Naive thymus-derived CD8-positive, alpha-beta T cell (primary cell): ENCODE data around the gene FLRT1. TPM values are rescaled to one million over a fixed set of nuclear protein-coding genes. Genes with fewer than 3 reads are reported as not detected.

Source experiments
- ATAC-seq, 2 donors: fragments of 150-1000 bp; cut with Tn5 transposase in 1 of 2; sonication (Bioruptor Pico), chemical (Tn5 transposase) in 1 of 2; 1 replicate in 1 of 2; 2 replicates in 1 of 2; pipeline ENCODE4 v1.10.0; 2021; ENCODE audit warnings: mild to moderate bottlenecking in 2 of 2, moderate library complexity in 2 of 2
- POLR2A ChIA-PET: fragments of 350-600 bp; sonication (Branson Sonifier 250); formaldehyde crosslinking; loops from one replicate; lab custom pipeline; 2021; ENCODE audit warnings: antibody characterized with exemption; lab: Charles Lee
- DNase-seq, 10 donors: peaks; one replicate each; pipeline versions ENCODE4 v3.0.0 to v3.0.0-alpha.2; 2020 to 2022
- H3K27ac Mint-ChIP-seq, 10 donors: one replicate each; pipeline ENCODE4 v1.8.0; 2020 to 2022; ENCODE audit warnings: mild to moderate bottlenecking in 10 of 10, mixed read lengths in 10 of 10, moderate library complexity in 4 of 10, inconsistent platforms in 1 of 10
- H3K27me3 Mint-ChIP-seq, 5 donors: one replicate each; pipeline ENCODE4 v1.8.0; 2021 to 2022; ENCODE audit warnings: mixed read lengths in 5 of 5
- H3K36me3 Mint-ChIP-seq, 3 donors: one replicate each; pipeline ENCODE4 v1.8.0; 2020 to 2022; ENCODE audit warnings: mixed read lengths in 3 of 3, mild to moderate bottlenecking in 2 of 3, inconsistent platforms in 1 of 3
- H3K4me1 Mint-ChIP-seq, 4 donors: one replicate each; pipeline ENCODE4 v1.8.0; 2021 to 2022; ENCODE audit warnings: mixed read lengths in 4 of 4
- H3K4me3 Mint-ChIP-seq, 10 donors: one replicate each; pipeline ENCODE4 v1.8.0; 2020 to 2022; ENCODE audit warnings: mild to moderate bottlenecking in 10 of 10, mixed read lengths in 10 of 10, moderate library complexity in 6 of 10, inconsistent platforms in 1 of 10
- H3K9me3 Mint-ChIP-seq, 9 donors: one replicate each; pipeline ENCODE4 v1.8.0; 2020 to 2022; ENCODE audit warnings: mixed read lengths in 9 of 9, mild to moderate bottlenecking in 3 of 9, inconsistent platforms in 1 of 9, moderate library complexity in 1 of 9
- polyA plus RNA-seq, 3 donors: library from polyadenylated mRNA; unstranded; fragments of 300-500 nt; fragmentation: Illumina TruSeq; gene quantifications; one replicate each; pipeline ENCODE4 v1.2.3, GENCODE V29; 2021
- total RNA-seq, 8 experiments: library from RNA in 2 of 8; stranded (reverse) in 2 of 8; gene quantifications; one replicate each; pipeline ENCODE4 v1.2.3 and lab custom pipeline; 2021 to 2026

Gene FLRT1, protein sequence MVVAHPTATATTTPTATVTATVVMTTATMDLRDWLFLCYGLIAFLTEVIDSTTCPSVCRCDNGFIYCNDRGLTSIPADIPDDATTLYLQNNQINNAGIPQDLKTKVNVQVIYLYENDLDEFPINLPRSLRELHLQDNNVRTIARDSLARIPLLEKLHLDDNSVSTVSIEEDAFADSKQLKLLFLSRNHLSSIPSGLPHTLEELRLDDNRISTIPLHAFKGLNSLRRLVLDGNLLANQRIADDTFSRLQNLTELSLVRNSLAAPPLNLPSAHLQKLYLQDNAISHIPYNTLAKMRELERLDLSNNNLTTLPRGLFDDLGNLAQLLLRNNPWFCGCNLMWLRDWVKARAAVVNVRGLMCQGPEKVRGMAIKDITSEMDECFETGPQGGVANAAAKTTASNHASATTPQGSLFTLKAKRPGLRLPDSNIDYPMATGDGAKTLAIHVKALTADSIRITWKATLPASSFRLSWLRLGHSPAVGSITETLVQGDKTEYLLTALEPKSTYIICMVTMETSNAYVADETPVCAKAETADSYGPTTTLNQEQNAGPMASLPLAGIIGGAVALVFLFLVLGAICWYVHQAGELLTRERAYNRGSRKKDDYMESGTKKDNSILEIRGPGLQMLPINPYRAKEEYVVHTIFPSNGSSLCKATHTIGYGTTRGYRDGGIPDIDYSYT
- not detected for total RNA-seq
- polyA plus RNA-seq: not detected
- total RNA-seq (lab: John Stamatoyannopoulos, UW): 0 to 0.08 (median 0) reads per million in 6 experiments

DNA sequence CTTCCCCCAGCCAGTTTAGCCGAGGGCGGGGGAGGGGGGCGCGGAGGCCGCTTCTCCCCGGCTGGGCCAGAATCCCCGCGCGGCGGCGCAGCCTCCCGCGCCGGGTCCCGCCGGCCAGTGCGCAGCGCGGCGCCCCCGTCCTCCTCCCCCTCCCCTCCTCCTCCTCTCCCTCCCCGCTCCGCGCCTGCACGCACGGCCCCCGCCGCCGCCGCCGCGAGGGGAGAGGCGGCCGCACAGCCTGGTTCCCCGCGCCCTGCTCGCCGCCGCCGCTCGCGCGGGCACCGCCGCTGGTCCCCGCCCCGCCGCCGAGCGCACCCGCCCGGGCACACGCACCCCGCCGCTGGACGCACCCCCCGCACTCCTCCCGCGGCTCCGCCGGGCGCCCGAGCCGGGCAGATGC lies at the start of gene FLRT1:
Gene FLRT1, plus strand, starts transcription at position 356 of the 400 bp plus-strand sequence. CDS start 80,337 bp downstream, outside the sequence.
- Mint-ChIP-seq H3K9me3 (no peaks in the 10 kb centered on the region), H3K36me3 (peaks cover 0 to 9% (median 0%) of the 10 kb centered on the region in 3 donors), H3K4me1 (peaks cover 7 to 11% (median 8%) of the 10 kb centered on the region in 4 donors), H3K27ac (no peak within 1 kb of the TSS), H3K4me3 (peak within 1 kb of the TSS; percentile 40 to 90 (median 70)), H3K27me3 (peaks cover 19 to 53% (median 31%) of the 10 kb centered on the region in 5 donors)
- POLR2A ChIA-PET: no interaction called here
- ATAC-seq (no peak), DNase-seq (no peak)

DNA sequence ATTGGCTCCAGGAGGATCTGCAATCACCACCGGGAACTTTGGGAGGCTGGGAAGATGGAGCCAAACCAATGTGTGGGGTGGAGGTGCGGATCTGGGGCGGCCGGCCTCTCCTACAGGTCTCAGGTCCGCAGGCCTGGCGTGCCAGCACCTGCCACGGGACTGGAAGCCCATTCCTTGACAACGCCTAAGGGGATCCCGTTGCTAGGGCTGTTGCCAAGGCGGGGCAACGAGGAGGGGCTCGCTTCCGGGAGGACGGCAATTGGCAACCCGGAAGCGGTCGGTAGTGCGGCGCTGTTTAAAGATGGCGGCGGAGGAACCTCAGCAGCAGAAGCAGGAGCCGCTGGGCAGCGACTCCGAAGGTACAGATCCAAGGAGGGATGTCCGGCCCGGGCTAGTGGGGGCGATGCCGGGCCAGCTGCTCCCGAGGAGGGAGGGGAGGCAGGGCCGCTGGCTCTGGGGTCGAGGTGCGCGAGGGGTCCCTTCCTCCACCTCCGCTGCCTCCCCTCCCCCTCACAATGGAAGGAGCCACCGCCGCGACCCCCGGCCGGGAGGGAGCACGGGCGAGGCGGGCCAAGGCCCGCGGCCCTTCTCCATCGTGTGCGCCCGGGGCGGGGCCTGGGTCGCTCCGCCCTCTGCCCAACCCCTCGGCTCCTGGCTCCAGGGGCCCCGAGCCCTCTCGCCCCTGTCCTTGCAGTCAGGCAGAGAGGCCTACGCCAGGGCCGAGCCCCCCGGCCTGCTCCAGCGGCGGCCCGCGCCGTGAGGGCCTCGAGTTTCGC lies 49.4 kb upstream of the FLRT1 start, which contains the start of gene OTUB1:
Gene OTUB1, plus strand, starts transcription at position 283 of the 776 bp plus-strand sequence. Its CDS starts 19 bp downstream, at position 302.
- ATAC-seq: peak; percentile 86 to 92
- Mint-ChIP-seq H3K27me3 (no peaks in the 10 kb centered on the region), H3K27ac (peak within 1 kb of the TSS; percentile 94 to 99 (median 99)), H3K4me3 (peak within 1 kb of the TSS; percentile 95 to 99 (median 98)), H3K9me3 (no peaks in the 10 kb centered on the region), H3K4me1 (peaks cover 19 to 41% (median 34%) of the 10 kb centered on the region in 4 donors), H3K36me3 (peaks cover 0 to 33% (median 0%) of the 10 kb centered on the region in 3 donors)
- peak; percentile 75 to 93 (median 84) for DNase-seq
- POLR2A ChIA-PET: interaction anchor here (0.6 to 2.2 kb wide), 12 partner anchors 10 to 1434 kb away, joined by 3 to 15 read pairs (median 5); partner anchors contain the start of genes COX8A, PRDX5, RCOR2 and STIP1

- ATAC-seq (no peak), DNase-seq (no peak)
- Mint-ChIP-seq H3K27me3 (no peaks in the 10 kb centered on the region), H3K4me1 (peaks cover 21 to 44% (median 36%) of the 10 kb centered on the region in 4 donors), H3K9me3 (no peaks in the 10 kb centered on the region), H3K27ac (peak overlapping the region in 9 of 10 donors; percentile 32 to 83 (median 66)), H3K4me3 (peak overlapping the region; percentile 45 to 99 (median 72)), H3K36me3 (peaks cover 0 to 40% (median 2%) of the 10 kb centered on the region in 3 donors)
- POLR2A ChIA-PET: interaction anchor here (0.6 to 2.2 kb wide), 7 partner anchors 11 to 1435 kb away, joined by 3 to 15 read pairs (median 4); partner anchors contain the start of genes COX8A and STIP1
Measured at GRCh38 chr11:63986932-63987513, 48.7 kb upstream of the FLRT1 start.

- H3K4me1 Mint-ChIP-seq: peaks cover 17 to 47% (median 30%) of the 10 kb centered on the region in 4 donors
- H3K27ac Mint-ChIP-seq: peak overlapping the region in 1 of 10 donors; percentile 60
- no peaks in the 10 kb centered on the region for H3K27me3 Mint-ChIP-seq
- DNase-seq (no peak), ATAC-seq (no peak)
- peaks cover 0 to 79% (median 5%) of the 10 kb centered on the region in 3 donors for H3K36me3 Mint-ChIP-seq
- peak overlapping the region in 1 of 10 donors; percentile 29 for H3K4me3 Mint-ChIP-seq
- H3K9me3 Mint-ChIP-seq: no peaks in the 10 kb centered on the region
- POLR2A ChIA-PET: interaction anchor here (0.5 kb wide), 1 partner anchor 100 kb away, joined by 3 read pairs; no protein-coding TSS in a partner anchor
Measured at GRCh38 chr11:63991558-63991957, 44.2 kb upstream of the FLRT1 start.

DNA sequence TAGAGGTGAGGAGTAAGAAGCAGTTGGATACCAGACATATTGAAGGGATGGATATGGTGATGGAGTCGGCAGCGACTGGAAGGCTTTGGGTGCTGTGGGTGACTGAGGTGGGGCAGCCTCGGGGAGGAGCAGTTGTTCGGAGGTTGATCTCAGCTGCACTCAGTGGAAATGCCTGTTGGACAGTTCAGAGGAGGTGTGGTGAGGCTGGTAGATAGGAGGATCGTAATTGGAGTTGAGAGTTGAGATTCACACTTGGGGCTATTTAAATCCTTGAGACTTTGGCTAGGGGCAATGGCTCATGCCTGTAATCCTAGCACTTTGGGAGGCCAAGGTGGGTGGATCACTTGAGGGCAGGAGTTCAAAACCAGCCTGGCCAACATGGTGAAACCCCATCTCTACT lies 42.6 kb upstream of the FLRT1 start:
- Mint-ChIP-seq H3K4me3 (no peak overlapping the region), H3K9me3 (no peaks in the 10 kb centered on the region), H3K27me3 (no peaks in the 10 kb centered on the region), H3K27ac (peak overlapping the region in 6 of 10 donors; percentile 5 to 72 (median 44)), H3K36me3 (peaks cover 0 to 92% (median 10%) of the 10 kb centered on the region in 3 donors), H3K4me1 (peaks cover 17 to 44% (median 30%) of the 10 kb centered on the region in 4 donors)
- POLR2A ChIA-PET: no interaction called here
- DNase-seq (no peak), ATAC-seq (no peak)

DNA sequence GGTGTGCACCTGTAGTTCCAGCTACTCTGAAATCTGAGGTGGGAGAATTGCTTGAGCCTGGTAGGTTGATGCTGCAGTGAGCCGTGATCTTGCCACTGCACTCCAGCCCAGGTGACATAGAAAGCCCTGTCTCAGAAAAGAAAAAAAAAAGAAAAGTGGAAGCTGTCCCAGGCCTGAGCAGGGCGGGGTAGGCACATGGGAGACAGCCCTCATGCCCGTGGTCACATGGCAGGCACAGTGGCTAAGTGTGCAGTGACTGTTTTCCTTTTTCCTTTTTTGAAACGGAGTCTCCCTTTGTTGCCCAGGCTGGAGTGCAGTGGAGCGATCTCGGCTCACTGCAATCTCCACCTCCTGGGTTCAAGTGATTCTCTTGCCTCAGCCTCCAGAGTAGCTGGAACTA lies 41.7 kb upstream of the FLRT1 start:
- no peak overlapping the region for H3K4me3 Mint-ChIP-seq
- no peak for ATAC-seq
- POLR2A ChIA-PET: no interaction called here
- H3K36me3 Mint-ChIP-seq: peaks cover 0 to 87% (median 14%) of the 10 kb centered on the region in 3 donors
- no peaks in the 10 kb centered on the region for H3K9me3 Mint-ChIP-seq
- H3K27ac Mint-ChIP-seq: peak overlapping the region in 1 of 10 donors; percentile 41
- DNase-seq: no peak
- no peaks in the 10 kb centered on the region for H3K27me3 Mint-ChIP-seq
- peaks cover 15 to 41% (median 28%) of the 10 kb centered on the region in 4 donors for H3K4me1 Mint-ChIP-seq

DNA sequence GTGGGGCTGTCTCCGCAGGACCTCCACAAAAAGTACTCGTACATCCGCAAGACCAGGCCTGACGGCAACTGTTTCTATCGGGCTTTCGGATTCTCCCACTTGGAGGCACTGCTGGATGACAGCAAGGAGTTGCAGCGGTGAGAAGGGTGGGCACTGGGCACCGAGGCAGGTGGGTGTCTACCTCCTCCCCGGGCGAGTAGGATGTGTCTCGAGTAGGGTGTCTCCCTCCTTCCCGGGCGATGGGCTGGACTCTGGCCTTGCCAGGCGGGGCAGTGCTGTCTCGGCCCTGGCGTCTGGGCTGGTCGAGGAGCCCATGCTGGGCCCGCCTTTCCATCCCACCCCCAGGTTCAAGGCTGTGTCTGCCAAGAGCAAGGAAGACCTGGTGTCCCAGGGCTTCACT lies 39.2 kb upstream of the FLRT1 start:
- Mint-ChIP-seq H3K27me3 (peaks cover 0 to 1% (median 0%) of the 10 kb centered on the region in 5 donors), H3K27ac (peak overlapping the region in 2 of 10 donors; percentile 48 to 49), H3K4me3 (no peak overlapping the region), H3K4me1 (peaks cover 13 to 38% (median 24%) of the 10 kb centered on the region in 4 donors), H3K9me3 (no peaks in the 10 kb centered on the region), H3K36me3 (peaks cover 0 to 65% (median 14%) of the 10 kb centered on the region in 3 donors)
- POLR2A ChIA-PET: no interaction called here
- DNase-seq (no peak), ATAC-seq (no peak)

GRCh38 chr11:63997104-63997700 lies 38.5 kb upstream of the FLRT1 start:
- DNase-seq (no peak), ATAC-seq (no peak)
- H3K9me3 Mint-ChIP-seq: no peaks in the 10 kb centered on the region
- peaks cover 14 to 40% (median 25%) of the 10 kb centered on the region in 4 donors for H3K4me1 Mint-ChIP-seq
- H3K36me3 Mint-ChIP-seq: peaks cover 0 to 58% (median 12%) of the 10 kb centered on the region in 3 donors
- POLR2A ChIA-PET: interaction anchor here (0.6 to 1.7 kb wide), 2 partner anchors 10 to 234 kb away, joined by 4 to 9 read pairs; partner anchors contain the start of gene OTUB1
- H3K27me3 Mint-ChIP-seq: peaks cover 0 to 4% (median 0%) of the 10 kb centered on the region in 5 donors
- H3K4me3 Mint-ChIP-seq: no peak overlapping the region
- H3K27ac Mint-ChIP-seq: peak overlapping the region in 1 of 10 donors; percentile 71

- POLR2A ChIA-PET: interaction anchor here (0.6 to 1.7 kb wide), 3 partner anchors 11 to 234 kb away, joined by 4 to 9 read pairs (median 5); partner anchors contain the start of gene OTUB1
- ATAC-seq (no peak), DNase-seq (no peak)
- peaks cover 14 to 39% (median 25%) of the 10 kb centered on the region in 4 donors for H3K4me1 Mint-ChIP-seq
- peaks cover 0 to 4% (median 0%) of the 10 kb centered on the region in 5 donors for H3K27me3 Mint-ChIP-seq
- H3K36me3 Mint-ChIP-seq: peaks cover 0 to 52% (median 12%) of the 10 kb centered on the region in 3 donors
- peak overlapping the region in 5 of 10 donors; percentile 6 to 66 (median 14) for H3K4me3 Mint-ChIP-seq
- H3K27ac Mint-ChIP-seq: peak overlapping the region in 2 of 10 donors; percentile 40 to 71
- no peaks in the 10 kb centered on the region for H3K9me3 Mint-ChIP-seq
Measured at GRCh38 chr11:63997801-63998337, 37.9 kb upstream of the FLRT1 start.

- H3K27me3 Mint-ChIP-seq: peaks cover 0 to 4% (median 0%) of the 10 kb centered on the region in 5 donors
- peak in 1 of 10 donors; percentile 35 for DNase-seq
- peaks cover 11 to 34% (median 23%) of the 10 kb centered on the region in 4 donors for H3K4me1 Mint-ChIP-seq
- no peaks in the 10 kb centered on the region for H3K9me3 Mint-ChIP-seq
- H3K27ac Mint-ChIP-seq: peak overlapping the region in 3 of 10 donors; percentile 56 to 71 (median 59)
- H3K4me3 Mint-ChIP-seq: peak overlapping the region in 5 of 10 donors; percentile 26 to 66 (median 42)
- ATAC-seq: no peak
- POLR2A ChIA-PET: interaction anchor here (0.5 to 1.7 kb wide), 4 partner anchors 12 to 151 kb away, joined by 3 to 9 read pairs (median 4); partner anchors contain the start of gene OTUB1
- peaks cover 0 to 46% (median 12%) of the 10 kb centered on the region in 3 donors for H3K36me3 Mint-ChIP-seq
Measured at GRCh38 chr11:63998558-63999348, 37.0 kb upstream of the FLRT1 start.
